ENCODE data around the gene CHFR. TPM values are rescaled to one million over a fixed set of nuclear protein-coding genes. Genes with fewer than 3 reads are reported as not detected.

Gene CHFR
- total and polyA plus RNA-seq, 9 of the 15 experiments (the other 6 are each of a cell fraction or from before 2014, with no cell fraction given) = 0.61 to 33.9 (median 19.3) TPM

GRCh38 chr12:132786192-132786591, 101.2 kb downstream of the CHFR start:
- H3K9me1 ChIP-seq (ENCODE audit: control insufficient read depth, insufficient read depth, low read length) = no peaks in the 10 kb centered on the region
- no TSS peak for BruUV-seq (replicated peaks)
- H4K20me1 ChIP-seq (replicated peaks; ENCODE audit: control insufficient read depth, insufficient read depth, low read length) = no peaks in the 10 kb centered on the region
- FAIRE-seq = no peak
- DNase-seq (ENCODE audit: extremely low read depth in 1 of 4, low spot score in 3 of 4) = no peak
- ATAC-seq = no peak
- no peak overlapping the region for H3K27ac ChIP-seq (ENCODE audit: extremely low read depth, low read depth, low read length)
- no peaks in the 10 kb centered on the region for H3K27me3 ChIP-seq (ENCODE audit: control insufficient read depth in 2 of 2, insufficient read depth in 2 of 2, low read length in 2 of 2)
- peaks cover 0 to 7% of the 10 kb centered on the region in 2 experiments; a peak in 1 of 5 replicates for H3K4me1 ChIP-seq (replicated peaks in 1 of 2; ENCODE audit: control insufficient read depth in 2 of 2, insufficient read depth in 2 of 2, low read length in 2 of 2)
- no peaks in the 10 kb centered on the region; the same call in 2 of the 3 replicates for H3K79me2 ChIP-seq (ENCODE audit: control insufficient read depth, insufficient read depth, low read length)
- peaks cover 79% of the 10 kb centered on the region; the same call in 2 of the 3 replicates for H3K36me3 ChIP-seq (ENCODE audit: control insufficient read depth, insufficient read depth, low read length)
- ChIA-PET POLR2A (no interaction called here), CTCF (ENCODE audit: low intra/inter-chr PET ratio) (no interaction called here)
- peak; percentile 95 for TF ChIP-seq ZBTB33 (CRISPR knock-in tag; IDR thresholded peaks at IDR 0.05)
- TF ChIP-seq E2F6 (IDR thresholded peaks at IDR 0.05; ENCODE audit: borderline replicate concordance in 1 of 2, extremely low read depth in 1 of 2, insufficient read depth in 1 of 2, insufficient read length in 1 of 2, low read depth in 1 of 2, low read length in 1 of 2, poor library complexity in 1 of 2, severe bottlenecking in 1 of 2) = no peak
- no peak for TF ChIP-seq MCM3 (IDR thresholded peaks at IDR 0.05)
- H3K4me3 ChIP-seq = no peak overlapping the region
- in situ Hi-C loops (cut with MboI) (no loop called here), intact Hi-C loops (cut with micrococcal nuclease) (no loop called here)
- no peak overlapping the region for H3K4me2 ChIP-seq (ENCODE audit: insufficient read depth, low read length)
- 99% methylated on average over 9 of the region's 21 CpGs for WGBS (ENCODE audit: insufficient coverage, low coverage, missing lambda C conversion rate)
- H3K9me3 ChIP-seq (replicated peaks; ENCODE audit: control insufficient read depth, insufficient read depth, low read depth, low read length) = no peaks in the 10 kb centered on the region
- no peak overlapping the region for H3K9ac ChIP-seq (ENCODE audit: insufficient read depth in 1 of 2, low read depth in 2 of 2, low read length in 2 of 2)
- no peak overlapping the region for H2AFZ ChIP-seq (ENCODE audit: low read depth, low read length)

All from K562 (cell line).